T-cell (primary cell): ENCODE results near the gene GATD1. TPM values are rescaled to one million over a fixed set of nuclear protein-coding genes. Genes with fewer than 3 reads are reported as not detected.

Source experiments
- ATAC-seq, 4 experiments: fragments of 200-7000 bp in 3 of 4; fragments of 150-1000 bp in 1 of 4; cut with Tn5 transposase; replicated peaks in 1 of 4; 1 replicate in 3 of 4; 2 replicates in 1 of 4; pipeline ENCODE4 v1.10.0; 2021; ENCODE audit warnings: moderate library complexity in 3 of 4, mild to moderate bottlenecking in 2 of 4, moderate number of reproducible peaks in 1 of 4
- CTCF ChIA-PET, 2 donors: fragments of 300-600 bp; sonication (Branson Sonifier 250); formaldehyde crosslinking; loops; one replicate each; lab custom pipeline; 2022; ENCODE audit warnings: antibody characterized with exemption in 2 of 2; lab: Charles Lee
- POLR2A ChIA-PET, 2 donors: fragments of 300-600 bp; sonication (Branson Sonifier 250); formaldehyde crosslinking; loops; one replicate each; lab custom pipeline; 2022; ENCODE audit warnings: antibody characterized with exemption in 2 of 2; lab: Charles Lee
- DNase-seq, 35 experiments: peaks; one replicate each; pipeline versions ENCODE4 v3.0.0 to v3.0.0-alpha.2; 2013 to 2023
- H3K27ac ChIP-seq: one replicate; pipeline ENCODE4 v1.5.1; 2013; ENCODE audit warnings: low read length
- H3K27me3 ChIP-seq, 2 experiments: replicated peaks in 1 of 2; 1 replicate in 1 of 2; 2 replicates in 1 of 2; pipeline versions ENCODE4 v1.6.1 to v1.7.0; 2013; ENCODE audit warnings: low read length in 1 of 2, mixed read lengths in 1 of 2; ENCODE audit not compliant: control insufficient read depth in 2 of 2, insufficient read depth in 2 of 2; ENCODE audit errors: extremely low read depth in 1 of 2
- H3K36me3 ChIP-seq, 2 donors: 1 replicate in 1 of 2; 2 replicates in 1 of 2; pipeline versions ENCODE4 v1.6.1 to v1.7.0; 2013; ENCODE audit warnings: low read length in 1 of 2; ENCODE audit not compliant: control insufficient read depth in 2 of 2, insufficient read depth in 1 of 2; ENCODE audit errors: extremely low read depth in 1 of 2
- H3K4me1 ChIP-seq, 2 experiments: 1 replicate in 1 of 2; 2 replicates in 1 of 2; pipeline versions ENCODE4 v1.6.1 to v1.7.0; 2013; ENCODE audit warnings: low read length in 2 of 2, mixed read lengths in 1 of 2; ENCODE audit not compliant: insufficient read depth in 2 of 2, control insufficient read depth in 1 of 2; ENCODE audit errors: extremely low read depth in 1 of 2
- H3K4me3 ChIP-seq, 2 donors: 1 replicate in 1 of 2; 2 replicates in 1 of 2; pipeline versions ENCODE4 v1.5.1 to v1.7.0; 2013; ENCODE audit warnings: mild to moderate bottlenecking in 2 of 2, low read length in 1 of 2, moderate library complexity in 1 of 2; ENCODE audit not compliant: control insufficient read depth in 1 of 2; ENCODE audit errors: extremely low read depth in 1 of 2
- H3K9me3 ChIP-seq: 2 replicates; pipeline ENCODE4 v1.7.0; 2013
- H3K27ac Mint-ChIP-seq, 2 donors: one replicate each; pipeline ENCODE4 v1.8.0; 2020 to 2021; ENCODE audit warnings: mild to moderate bottlenecking in 2 of 2, mixed read lengths in 2 of 2
- H3K27me3 Mint-ChIP-seq, 2 donors: one replicate each; pipeline ENCODE4 v1.8.0; 2021 to 2022; ENCODE audit warnings: mixed read lengths in 2 of 2
- H3K36me3 Mint-ChIP-seq: one replicate; pipeline ENCODE4 v1.8.0; 2021; ENCODE audit warnings: mixed read lengths
- H3K4me1 Mint-ChIP-seq, 3 donors: one replicate each; pipeline ENCODE4 v1.8.0; 2020 to 2022; ENCODE audit warnings: mixed read lengths in 3 of 3, mild to moderate bottlenecking in 1 of 3
- H3K4me3 Mint-ChIP-seq, 3 donors: one replicate each; pipeline ENCODE4 v1.8.0; 2020 to 2022; ENCODE audit warnings: mild to moderate bottlenecking in 3 of 3, mixed read lengths in 3 of 3, moderate library complexity in 3 of 3
- H3K9me3 Mint-ChIP-seq, 3 donors: one replicate each; pipeline ENCODE4 v1.8.0; 2020 to 2022; ENCODE audit warnings: mixed read lengths in 3 of 3
- WGBS: methylation state at CpG from one replicate; pipeline ENCODE4 v1.1.5; 2013; ENCODE audit warnings: missing lambda C conversion rate; ENCODE audit not compliant: insufficient coverage; 5-methylcytosine and 5-hydroxymethylcytosine counted together
- total RNA-seq, 35 experiments: library from RNA in 6 of 35; stranded (reverse) in 6 of 35; fragments of 120-200 nt in 1 of 35; gene quantifications; one replicate each; pipeline versions ENCODE4 v1.2.1 to v1.2.4 and lab custom pipeline; 2013 to 2026

The GATD1 gene
- total RNA-seq, 5 donors from 2014 or later (not counting 1 experiment from before 2014, with no cell fraction given) = 40.8 to 73.5 (median 70.2) TPM

DNA sequence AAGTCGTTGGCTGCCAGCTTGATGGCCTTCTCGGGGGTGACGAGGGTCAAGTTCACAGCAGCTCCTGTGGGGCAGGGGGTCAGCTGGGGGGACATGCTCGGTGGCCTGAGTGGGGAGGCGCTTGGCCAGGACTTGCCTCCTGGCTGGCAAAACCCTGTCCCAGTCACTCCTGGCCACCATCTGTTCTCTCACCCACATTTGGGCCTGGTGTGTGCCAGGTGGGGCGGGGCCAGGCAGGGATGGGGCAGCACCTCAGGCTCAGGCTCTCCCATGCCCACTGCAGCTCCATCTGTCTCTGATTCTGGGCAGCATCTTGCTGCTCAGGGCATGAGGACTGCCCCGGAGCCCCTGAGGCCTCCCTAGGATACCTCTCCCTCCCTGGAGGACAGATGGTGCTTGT lies 16.3 kb upstream of the GATD1 start:
- Mint-ChIP-seq H3K4me1 (peaks cover 12 to 22% (median 16%) of the 10 kb centered on the region in 3 donors), H3K9me3 (no peaks in the 10 kb centered on the region), H3K4me3 (peak overlapping the region in 1 of 3 donors; percentile 48), H3K27ac (no peak overlapping the region), H3K36me3 (peaks cover 3% of the 10 kb centered on the region), H3K27me3 (peaks cover 0 to 7% of the 10 kb centered on the region in 2 donors)
- no peak for ATAC-seq
- Histone ChIP-seq H3K27ac (no peak overlapping the region), H3K27me3 (peaks cover 0 to 26% of the 10 kb centered on the region in 2 experiments), H3K36me3 (peaks cover 6 to 26% of the 10 kb centered on the region in 2 donors), H3K9me3 (no peaks in the 10 kb centered on the region), H3K4me1 (peaks cover 14 to 55% of the 10 kb centered on the region in 2 experiments), H3K4me3 (no peak overlapping the region)
- no peak for DNase-seq
- POLR2A ChIA-PET = interaction anchor here in 1 of 2 donors (0.5 kb wide), 2 partner anchors 13 to 16 kb away, joined by 3 read pairs; no protein-coding TSS in a partner anchor
- CTCF ChIA-PET = no interaction called here
- WGBS = 100% methylated on average over 5 of the region's 7 CpGs

GRCh38 chr11:792873-793272 lies 15.6 kb upstream of the GATD1 start:
- Histone ChIP-seq H3K36me3 (peaks cover 6 to 26% of the 10 kb centered on the region in 2 donors), H3K4me1 (peaks cover 16 to 58% of the 10 kb centered on the region in 2 experiments), H3K4me3 (no peak overlapping the region), H3K27ac (no peak overlapping the region), H3K27me3 (peaks cover 0 to 33% of the 10 kb centered on the region in 2 experiments), H3K9me3 (no peaks in the 10 kb centered on the region)
- ChIA-PET POLR2A (no interaction called here), CTCF (no interaction called here)
- Mint-ChIP-seq H3K4me3 (peak overlapping the region in 1 of 3 donors; percentile 24), H3K4me1 (peaks cover 13 to 23% (median 16%) of the 10 kb centered on the region in 3 donors), H3K36me3 (peaks cover 3% of the 10 kb centered on the region), H3K9me3 (no peaks in the 10 kb centered on the region), H3K27ac (no peak overlapping the region), H3K27me3 (peaks cover 0 to 7% of the 10 kb centered on the region in 2 donors)
- 91% methylated on average over 7 of the region's 13 CpGs for WGBS
- DNase-seq = no peak
- ATAC-seq = no peak

GRCh38 chr11:792535-792821 lies 15.2 kb upstream of the GATD1 start:
- no peak overlapping the region for H3K27ac Mint-ChIP-seq
- H3K4me3 Mint-ChIP-seq = no peak overlapping the region
- peaks cover 6 to 26% of the 10 kb centered on the region in 2 donors for H3K36me3 ChIP-seq
- DNase-seq (no peak), ATAC-seq (no peak)
- ChIA-PET POLR2A (no interaction called here), CTCF (no interaction called here)
- peaks cover 16 to 60% of the 10 kb centered on the region in 2 experiments for H3K4me1 ChIP-seq
- no peak overlapping the region for H3K4me3 ChIP-seq
- H3K27ac ChIP-seq = no peak overlapping the region
- H3K27me3 ChIP-seq = peaks cover 0 to 33% of the 10 kb centered on the region in 2 experiments
- no peaks in the 10 kb centered on the region for H3K9me3 ChIP-seq
- peaks cover 3% of the 10 kb centered on the region for H3K36me3 Mint-ChIP-seq
- H3K4me1 Mint-ChIP-seq = peaks cover 15 to 24% (median 16%) of the 10 kb centered on the region in 3 donors
- H3K9me3 Mint-ChIP-seq = no peaks in the 10 kb centered on the region
- H3K27me3 Mint-ChIP-seq = peaks cover 0 to 7% of the 10 kb centered on the region in 2 donors
- WGBS = 97% methylated on average over 9 of the region's 15 CpGs

- CTCF ChIA-PET = no interaction called here
- no peak overlapping the region for H3K4me3 ChIP-seq
- POLR2A ChIA-PET = no interaction called here
- H3K9me3 ChIP-seq = no peaks in the 10 kb centered on the region
- H3K4me3 Mint-ChIP-seq = no peak overlapping the region
- H3K27ac Mint-ChIP-seq = no peak overlapping the region
- ATAC-seq = no peak
- peaks cover 11 to 54% of the 10 kb centered on the region in 2 experiments for H3K4me1 ChIP-seq
- no peaks in the 10 kb centered on the region for H3K9me3 Mint-ChIP-seq
- 97% methylated on average over 33 of the region's 49 CpGs for WGBS
- peaks cover 0 to 7% of the 10 kb centered on the region in 2 donors for H3K27me3 Mint-ChIP-seq
- H3K36me3 Mint-ChIP-seq = peaks cover 3% of the 10 kb centered on the region
- DNase-seq = no peak
- peaks cover 6 to 26% of the 10 kb centered on the region in 2 donors for H3K36me3 ChIP-seq
- H3K27me3 ChIP-seq = peaks cover 0 to 33% of the 10 kb centered on the region in 2 experiments
- H3K27ac ChIP-seq = no peak overlapping the region
- H3K4me1 Mint-ChIP-seq = peaks cover 9 to 19% (median 12%) of the 10 kb centered on the region in 3 donors
Observed at GRCh38 chr11:791658-792534, 14.6 kb upstream of the GATD1 start.

GRCh38 chr11:790721-791564 lies 13.7 kb upstream of the GATD1 start:
- 94% methylated on average over 12 of the region's 18 CpGs for WGBS
- ChIA-PET CTCF (no interaction called here), POLR2A (no interaction called here)
- no peak overlapping the region for H3K27ac ChIP-seq
- H3K27me3 ChIP-seq = peaks cover 0 to 33% of the 10 kb centered on the region in 2 experiments
- ATAC-seq (no peak), DNase-seq (no peak)
- Mint-ChIP-seq H3K36me3 (peaks cover 3% of the 10 kb centered on the region), H3K4me1 (peaks cover 3 to 11% (median 5%) of the 10 kb centered on the region in 3 donors), H3K27ac (no peak overlapping the region), H3K4me3 (no peak overlapping the region), H3K9me3 (no peaks in the 10 kb centered on the region), H3K27me3 (peaks cover 0 to 7% of the 10 kb centered on the region in 2 donors)
- peaks cover 6 to 26% of the 10 kb centered on the region in 2 donors for H3K36me3 ChIP-seq
- peaks cover 4 to 45% of the 10 kb centered on the region in 2 experiments for H3K4me1 ChIP-seq
- no peak overlapping the region for H3K4me3 ChIP-seq
- no peaks in the 10 kb centered on the region for H3K9me3 ChIP-seq

- 5% methylated on average over 22 of the region's 44 CpGs for WGBS
- H3K9me3 ChIP-seq = no peaks in the 10 kb centered on the region
- DNase-seq (peak in 3 of 35 experiments; percentile 24 to 63 (median 29)), ATAC-seq (peak; percentile 44 to 63 (median 48))
- no peaks in the 10 kb centered on the region for H3K9me3 Mint-ChIP-seq
- peak within 1 kb of the TSS in 1 of 3 donors; percentile 21 for H3K4me3 Mint-ChIP-seq
- peaks cover 2 to 35% of the 10 kb centered on the region in 2 experiments for H3K4me1 ChIP-seq
- peaks cover 3% of the 10 kb centered on the region for H3K36me3 Mint-ChIP-seq
- H3K36me3 ChIP-seq = peaks cover 6 to 26% of the 10 kb centered on the region in 2 donors
- H3K27ac Mint-ChIP-seq = no peak within 1 kb of the TSS
- H3K4me3 ChIP-seq = no peak within 1 kb of the TSS
- peaks cover 0 to 10% (median 5%) of the 10 kb centered on the region in 3 donors for H3K4me1 Mint-ChIP-seq
- ChIA-PET CTCF (no interaction called here), POLR2A (interaction anchor here in 1 of 2 donors (0.6 kb wide), 1 partner anchor 20 kb away, joined by 3 read pairs; the partner anchor contains the start of gene RPLP2)
- H3K27ac ChIP-seq = no peak within 1 kb of the TSS
- peaks cover 0 to 7% of the 10 kb centered on the region in 2 donors for H3K27me3 Mint-ChIP-seq
- H3K27me3 ChIP-seq = peaks cover 0 to 33% of the 10 kb centered on the region in 2 experiments
Observed at GRCh38 chr11:789943-790342, 12.7 kb upstream of the GATD1 start, which contains the start of gene CEND1. TSS of gene CEND1 (minus strand) at chr11:790090. CDS start at chr11:788576, 1,514 bp downstream.
